MM.1S (cell line): ENCODE data around the gene CPLX3.

Experiments
- CTCF ChIP-seq: fragments of 300-600 bp; sonication (generic); IDR thresholded peaks from 2 replicates; pipeline ENCODE4 v1.5.1; 2016; ENCODE audit warnings: antibody characterized with exemption, low read length, mixed read lengths
- EZH2 ChIP-seq: fragments of 300-600 bp; sonication (generic); optimal IDR thresholded peaks from 2 replicates; pipeline ENCODE3; 2017; ENCODE audit warnings: low read depth, mild to moderate bottlenecking, antibody characterized with exemption, low read length, mixed read lengths

GRCh38 chr15:74809242-74809641 is 17.2 kb upstream of the CPLX3 start:
- TF ChIP-seq CTCF (no peak), EZH2 (no peak)
